AML-193 (cell line): Measurements from ENCODE around the gene QPCT.
"Not testable (repeated sequence)": the region's sequence is repeated elsewhere in the genome, so short reads cannot be mapped to it uniquely, and the experiment has no call there.

ENCODE experiments used
- DNase-seq, 2 experiments: peaks; one replicate each; lab custom pipeline; 2025; lab: John Stamatoyannopoulos, UW

The QPCT gene

GRCh38 chr2:37344453-37345361, at the start of gene QPCT:
Gene QPCT, plus strand, starts transcription at chr2:37344630. Its CDS starts 102 bp downstream, at chr2:37344732.
- no peak for DNase-seq

DNA sequence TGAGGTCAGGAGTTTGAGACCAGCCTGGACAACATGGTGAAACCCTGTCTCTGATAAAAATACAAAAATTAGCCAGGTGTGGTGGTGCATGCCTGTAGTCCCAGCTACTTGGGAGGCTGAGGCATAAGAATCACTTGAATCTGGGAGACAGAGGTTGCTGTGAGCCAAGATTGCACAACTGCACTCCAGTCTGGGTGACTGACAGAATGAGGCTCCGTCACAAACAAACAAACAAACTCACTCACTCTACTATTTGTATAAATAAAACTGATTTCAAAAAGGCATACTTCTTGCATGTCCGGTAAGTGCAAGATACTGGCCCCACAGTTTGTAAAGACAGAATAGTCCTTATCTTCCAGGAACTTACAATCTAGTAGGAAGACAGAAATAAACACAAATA, 49.6 kb upstream of the QPCT start:
- DNase-seq: not testable (repeated sequence)

DNA sequence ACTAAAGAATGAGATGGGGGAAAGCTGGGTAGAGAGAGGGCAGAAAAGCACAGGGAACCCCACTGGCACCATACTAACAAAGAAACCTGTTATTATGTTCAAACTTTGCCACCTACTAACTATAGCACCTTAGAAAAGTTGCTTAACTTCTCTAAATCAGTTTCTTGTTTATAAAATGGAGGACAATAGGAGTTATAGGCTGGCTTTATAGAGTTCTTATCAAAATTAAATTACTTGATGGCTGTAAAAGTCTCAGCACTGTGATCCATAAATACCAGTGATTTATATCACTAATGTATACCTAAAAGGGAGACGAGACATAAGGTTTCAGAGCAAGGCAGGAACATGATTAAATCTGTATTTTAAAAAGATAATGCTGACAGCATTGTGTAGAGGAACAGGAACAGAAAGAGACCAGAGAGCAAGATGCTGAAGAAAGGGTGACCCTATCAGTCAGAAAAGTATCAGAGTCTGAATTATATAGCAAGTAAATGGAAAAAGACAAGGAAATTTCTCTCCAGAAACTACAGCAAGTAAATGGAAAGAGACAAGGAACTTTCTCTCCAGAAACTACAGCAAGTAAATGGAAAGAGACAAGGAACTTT, 48.9 kb upstream of the QPCT start:
- no peak for DNase-seq

DNA sequence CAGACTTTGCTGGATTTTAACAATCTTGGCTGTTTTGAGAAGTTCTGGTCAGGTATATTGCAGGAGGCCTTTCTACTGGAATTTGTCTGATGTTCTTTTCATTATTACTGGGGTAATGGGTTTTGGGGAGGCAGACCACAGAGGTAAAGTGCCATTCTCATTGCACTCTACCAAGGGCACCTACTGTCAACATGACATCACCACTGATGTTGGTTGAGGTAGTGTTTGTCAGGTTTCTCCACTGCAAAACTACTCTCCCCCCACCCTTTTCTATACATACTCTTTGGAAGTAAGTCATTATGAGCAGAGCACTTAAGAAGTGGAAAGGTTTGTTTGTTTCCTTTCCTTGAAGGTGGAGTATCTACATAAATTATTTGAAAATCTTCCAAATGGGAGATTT, 46.8 kb upstream of the QPCT start:
- DNase-seq: no peak

DNA sequence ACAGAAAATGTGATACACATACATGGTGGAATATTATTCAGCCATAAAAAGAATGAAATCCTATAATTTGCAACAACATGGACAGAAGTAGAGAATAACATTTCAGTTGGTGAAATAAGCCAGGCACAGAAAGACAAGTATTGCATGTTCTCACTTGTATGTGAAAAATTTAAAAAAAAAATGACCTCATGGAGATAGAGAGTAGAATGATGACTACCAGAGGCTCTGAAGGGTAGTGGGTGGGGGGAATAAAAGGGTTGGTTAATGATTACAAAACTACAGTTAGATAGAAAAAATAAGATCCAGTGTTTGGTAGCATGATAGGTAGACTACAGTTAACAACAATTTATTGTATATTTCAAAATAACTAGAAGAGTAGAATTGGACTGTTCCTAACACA, 44.3 kb upstream of the QPCT start:
- DNase-seq: no peak

GRCh38 chr2:37300578-37300977, 43.9 kb upstream of the QPCT start:
- no peak for DNase-seq

DNA sequence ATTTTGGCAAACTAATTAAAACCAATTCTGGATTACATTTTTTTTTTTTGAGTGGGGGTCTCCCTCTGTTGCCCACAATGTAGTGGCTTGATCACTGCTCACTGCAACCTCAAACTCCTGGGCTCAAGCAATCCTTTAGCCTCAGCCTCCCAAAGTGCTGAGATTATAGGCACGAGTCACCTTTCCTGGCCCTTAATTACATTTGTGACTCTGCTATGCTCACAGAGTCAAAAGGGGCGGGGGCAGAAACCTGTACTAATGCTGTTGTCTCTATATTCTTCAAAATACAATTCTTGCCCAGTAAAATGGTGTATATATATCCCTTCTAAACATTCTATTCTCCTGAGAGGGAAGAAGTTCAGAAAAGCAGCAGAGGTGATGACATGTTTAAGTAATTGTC, 43.0 kb upstream of the QPCT start:
- no peak for DNase-seq

DNA sequence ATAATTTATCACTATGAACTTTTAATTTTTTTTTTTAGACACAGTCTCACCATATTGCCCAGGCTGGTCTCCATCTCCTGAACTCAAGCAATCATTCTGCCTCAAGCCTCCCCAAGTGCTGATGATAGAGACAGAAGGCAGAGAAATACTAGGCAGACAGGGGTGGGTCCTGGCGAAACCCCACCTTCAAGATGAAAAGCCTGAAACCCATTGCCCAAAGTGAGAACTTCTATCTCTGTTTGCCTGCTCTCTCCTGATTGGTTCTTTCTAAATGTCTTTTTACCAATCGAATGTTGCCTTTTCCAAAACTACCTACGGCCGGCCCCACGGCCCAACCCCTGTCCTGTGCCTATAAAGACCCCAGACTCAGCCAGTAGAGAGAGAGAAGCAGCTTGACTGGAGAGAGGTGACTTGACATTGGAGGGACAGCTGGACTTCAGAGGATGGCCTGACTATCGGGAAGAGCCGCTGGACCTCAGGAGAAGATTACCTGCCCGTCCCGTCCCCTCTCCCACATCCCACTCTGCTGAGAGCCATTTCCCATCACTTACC, 41.7 kb upstream of the QPCT start:
- DNase-seq: no peak

DNA sequence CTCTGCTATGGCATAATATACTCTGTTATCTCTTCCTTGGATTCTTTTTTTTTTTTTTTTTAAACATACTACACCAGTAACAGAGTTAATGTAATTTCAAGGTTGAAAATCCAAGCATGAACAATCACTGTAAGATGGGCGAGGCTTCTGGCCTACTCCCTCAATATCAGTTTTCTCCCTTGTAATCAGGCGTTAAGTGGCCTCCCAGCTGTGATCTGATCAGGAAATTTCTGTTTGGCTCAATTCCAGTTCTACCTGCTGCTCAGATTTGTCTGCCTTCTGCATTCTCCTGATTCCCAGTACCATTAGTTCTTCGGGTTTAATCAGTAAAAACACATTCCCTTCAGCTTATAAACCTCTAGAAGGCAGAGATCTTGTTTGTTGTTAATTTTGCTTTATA, 38.4 kb upstream of the QPCT start:
- no peak for DNase-seq

GRCh38 chr2:37307500-37307899, 36.9 kb upstream of the QPCT start:
- no peak for DNase-seq

- no peak for DNase-seq
Observed at GRCh38 chr2:37315364-37315763, 29.1 kb upstream of the QPCT start.

- no peak for DNase-seq
Observed at GRCh38 chr2:37316181-37316580, 28.2 kb upstream of the QPCT start.

- DNase-seq: no peak
Observed at GRCh38 chr2:37317746-37318145, 26.7 kb upstream of the QPCT start.

- DNase-seq: no peak
Observed at GRCh38 chr2:37318401-37318800, 26.0 kb upstream of the QPCT start.

DNA sequence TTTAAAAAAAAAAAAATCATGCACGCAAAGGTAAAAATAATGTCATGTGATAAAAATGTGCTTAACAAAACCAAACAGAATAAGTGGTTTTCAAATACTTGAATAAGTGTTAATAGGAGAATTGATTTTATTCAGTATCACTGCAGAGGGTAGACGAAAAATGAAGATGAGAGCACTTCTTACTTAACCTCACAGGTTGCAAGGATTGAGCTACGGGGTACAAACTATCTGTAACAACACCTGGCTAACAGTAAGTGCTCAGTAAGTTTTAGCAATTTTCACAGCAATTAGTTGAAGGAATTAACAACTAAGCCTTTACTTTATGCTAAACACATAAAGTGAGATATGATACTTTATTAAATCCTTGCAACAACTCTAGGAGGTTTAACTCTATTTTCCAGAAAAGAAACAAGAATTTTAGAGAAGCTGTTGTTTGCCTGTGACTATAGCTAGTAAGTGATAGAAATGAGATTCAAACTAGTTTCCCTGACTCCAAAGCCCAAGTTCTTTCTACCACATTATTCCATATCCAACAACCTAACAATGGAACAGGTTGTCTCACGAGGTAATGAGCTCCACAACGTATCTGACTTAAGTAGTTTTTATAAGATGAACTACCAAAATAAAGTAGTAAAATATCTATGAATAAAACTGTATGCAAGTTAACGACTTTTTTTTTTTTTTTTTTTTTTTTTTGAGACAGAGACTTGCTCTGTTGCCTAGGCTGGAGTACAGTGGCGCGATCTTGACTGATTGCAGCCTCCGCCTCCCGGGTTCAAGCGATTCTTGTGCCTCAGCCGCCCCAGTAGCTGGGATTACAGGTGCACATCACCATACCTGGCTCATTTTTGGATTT, 24.4 kb upstream of the QPCT start:
- DNase-seq: no peak

GRCh38 chr2:37321029-37321682, 23.3 kb upstream of the QPCT start:
- DNase-seq: no peak

GRCh38 chr2:37322368-37322767, 22.1 kb upstream of the QPCT start:
- no peak for DNase-seq

GRCh38 chr2:37323176-37323780, 21.2 kb upstream of the QPCT start:
- DNase-seq: no peak

DNA sequence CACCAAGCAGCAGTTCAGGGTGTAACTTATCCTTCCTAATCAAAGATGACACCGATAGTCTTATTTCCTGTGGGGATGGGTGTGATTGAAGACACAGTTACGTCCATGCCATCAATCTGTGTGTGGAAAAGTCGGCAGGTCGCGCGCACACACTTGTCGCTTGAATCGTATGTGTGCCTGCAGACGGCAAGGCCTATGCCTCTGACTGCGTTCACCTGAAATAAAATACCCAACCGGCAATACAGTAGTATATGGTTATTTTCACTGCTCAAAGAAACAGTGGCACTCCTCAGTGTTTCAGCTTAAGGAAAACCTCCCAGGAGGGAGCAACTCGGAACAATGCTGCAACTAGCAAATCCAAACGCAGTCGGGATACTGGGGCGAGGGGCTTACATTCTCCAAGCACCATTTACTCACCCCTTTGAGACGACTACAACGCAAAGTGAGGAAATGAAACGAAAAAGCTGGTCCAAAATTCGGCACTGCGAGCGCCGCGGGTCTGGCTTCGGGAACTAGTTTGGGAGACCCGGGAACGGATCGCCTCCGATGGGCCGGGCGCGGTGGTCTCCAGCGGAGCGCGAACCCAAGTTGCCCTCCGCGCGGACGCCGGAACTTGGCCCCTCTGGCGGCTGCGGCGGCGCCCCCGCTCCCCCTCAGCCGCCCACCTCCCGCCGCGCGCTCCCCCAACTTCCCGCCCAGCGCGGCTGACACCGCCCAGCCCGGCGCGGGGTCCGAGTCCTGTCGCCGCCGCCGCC, 20.5 kb upstream of the QPCT start:
- no peak for DNase-seq

DNA sequence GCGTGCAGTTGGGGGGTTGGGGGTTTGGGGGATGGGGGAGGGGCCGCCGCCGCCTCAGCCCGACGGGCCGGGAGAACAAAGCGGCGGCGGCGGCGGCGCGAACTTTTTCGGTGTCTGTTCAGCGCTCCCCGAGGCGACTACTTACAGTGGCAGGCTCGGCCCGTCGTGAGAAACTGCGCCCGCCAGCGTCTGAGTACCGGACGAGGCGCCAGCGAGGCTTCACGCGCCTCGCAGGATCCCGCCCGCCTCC, 20.0 kb upstream of the QPCT start:
- DNase-seq: no peak
